SU-DHL-6 (cell line): ENCODE data around the gene MPZL3.

Experiments
- H2AFZ ChIP-seq: fragments of 200-600 bp; sonication (generic); 2 replicates; pipeline ENCODE4 v1.6.1; 2014; ENCODE audit warnings: low read depth, mild to moderate bottlenecking, moderate library complexity, mixed read lengths, antibody characterized with exemption, low read length; ENCODE audit not compliant: severe bottlenecking
- H3F3A ChIP-seq: fragments of 200-600 bp; shearing (Covaris generic); 2 replicates; pipeline ENCODE4 v1.6.0; 2016; ENCODE audit warnings: antibody characterized with exemption, mild to moderate bottlenecking; ENCODE audit not compliant: insufficient read depth
- H3K27ac ChIP-seq: fragments of 200-600 bp; sonication (generic); 2 replicates; pipeline ENCODE4 v1.5.1; 2016; ENCODE audit warnings: low read depth, mild to moderate bottlenecking, low read length, moderate library complexity, mixed read lengths
- H3K27me3 ChIP-seq: fragments of 200-600 bp; sonication (generic), shearing (Covaris generic); 2 replicates; pipeline ENCODE4 v1.6.0; 2014; ENCODE audit warnings: mild to moderate bottlenecking, low read length
- H3K36me3 ChIP-seq: fragments of 200-600 bp; sonication (generic); 2 replicates; pipeline ENCODE4 v1.6.1; 2014; ENCODE audit warnings: mild to moderate bottlenecking, low read length, mixed read lengths
- H3K4me2 ChIP-seq: fragments of 300-600, 200-600 bp; shearing (Covaris generic), sonication (generic); 2 replicates; pipeline ENCODE4 v1.6.0; 2014; ENCODE audit warnings: low read length, low read depth, mild to moderate bottlenecking; ENCODE audit not compliant: poor library complexity, severe bottlenecking
- H3K4me3 ChIP-seq: fragments of 200-600 bp; sonication (generic); 2 replicates; pipeline ENCODE4 v1.5.1; 2014; ENCODE audit warnings: antibody characterized with exemption, low read length, mild to moderate bottlenecking, mixed read lengths; ENCODE audit not compliant: insufficient read depth, poor library complexity, severe bottlenecking
- H3K79me2 ChIP-seq: fragments of 200-600 bp; sonication (generic); 2 replicates; pipeline ENCODE4 v1.6.1; 2014; ENCODE audit warnings: mild to moderate bottlenecking, low read length, moderate library complexity; ENCODE audit not compliant: insufficient read depth
- H3K9ac ChIP-seq: fragments of 200-600 bp; sonication (generic); 2 replicates; pipeline ENCODE4 v1.7.0; 2014; ENCODE audit warnings: mild to moderate bottlenecking, low read length
- H3K9me2 ChIP-seq: fragments of 200-600 bp; sonication (generic); replicated peaks from 2 replicates; pipeline ENCODE4 v1.6.1; 2014; ENCODE audit warnings: low read length; ENCODE audit not compliant: insufficient read depth
- H3K9me3 ChIP-seq: fragments of 200-600 bp; sonication (generic); 2 replicates; pipeline ENCODE4 v1.6.1; 2014; ENCODE audit warnings: low read length, mixed read lengths; ENCODE audit not compliant: insufficient read depth
- H4K20me1 ChIP-seq: fragments of 200-600 bp; sonication (generic); 2 replicates; pipeline ENCODE4 v1.6.1; 2014; ENCODE audit warnings: low read depth, mild to moderate bottlenecking, antibody characterized with exemption, low read length, moderate library complexity, mixed read lengths
- CTCF ChIP-seq: fragments of 200-600 bp; sonication (generic); IDR thresholded peaks from one replicate; pipeline ENCODE4 v1.5.1; 2017; ENCODE audit warnings: antibody characterized with exemption, mild to moderate bottlenecking, low read length, moderate library complexity; ENCODE audit not compliant: insufficient read depth, poor library complexity, severe bottlenecking
- EZH2phosphoT487 ChIP-seq: fragments of 200-600 bp; sonication (generic), shearing (Covaris generic); conservative IDR thresholded peaks from 2 replicates; pipeline ENCODE4 v1.6.1; 2018; ENCODE audit warnings: mild to moderate bottlenecking, antibody characterized with exemption, low read length, moderate library complexity, mixed read lengths

The MPZL3 gene

DNA sequence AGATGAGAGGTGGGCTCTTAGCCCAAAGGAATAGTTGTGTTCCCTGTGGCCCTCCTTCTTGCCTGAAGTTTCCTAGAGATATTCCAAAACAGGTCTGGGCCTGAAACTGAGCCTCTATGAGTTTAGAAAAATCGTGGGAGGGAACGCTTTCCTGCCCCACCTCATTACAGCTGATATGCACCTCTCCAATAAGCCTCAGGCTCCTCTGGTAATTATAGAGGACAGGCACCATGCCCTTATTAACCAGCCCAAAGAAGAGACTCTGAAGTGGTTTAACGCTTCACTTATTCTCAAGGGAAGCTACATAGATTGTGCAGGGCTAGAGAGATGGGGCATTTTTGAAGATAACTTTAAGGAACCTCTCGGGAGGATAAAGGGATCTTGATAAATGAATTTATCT, 15.3 kb upstream of the MPZL3 start:
- Histone ChIP-seq H2AFZ (no peak overlapping the region), H3K9me3 (no peaks in the 10 kb centered on the region), H3K4me3 (no peak overlapping the region), H4K20me1 (no peaks in the 10 kb centered on the region), H3K9me2 (no peaks in the 10 kb centered on the region), H3K27ac (no peak overlapping the region), H3K79me2 (no peaks in the 10 kb centered on the region), H3K27me3 (no peaks in the 10 kb centered on the region), H3K4me2 (no peak overlapping the region), H3F3A (no peaks in the 10 kb centered on the region), H3K9ac (no peak overlapping the region), H3K36me3 (no peaks in the 10 kb centered on the region)
- TF ChIP-seq EZH2phosphoT487 (no peak), CTCF (no peak)

DNA sequence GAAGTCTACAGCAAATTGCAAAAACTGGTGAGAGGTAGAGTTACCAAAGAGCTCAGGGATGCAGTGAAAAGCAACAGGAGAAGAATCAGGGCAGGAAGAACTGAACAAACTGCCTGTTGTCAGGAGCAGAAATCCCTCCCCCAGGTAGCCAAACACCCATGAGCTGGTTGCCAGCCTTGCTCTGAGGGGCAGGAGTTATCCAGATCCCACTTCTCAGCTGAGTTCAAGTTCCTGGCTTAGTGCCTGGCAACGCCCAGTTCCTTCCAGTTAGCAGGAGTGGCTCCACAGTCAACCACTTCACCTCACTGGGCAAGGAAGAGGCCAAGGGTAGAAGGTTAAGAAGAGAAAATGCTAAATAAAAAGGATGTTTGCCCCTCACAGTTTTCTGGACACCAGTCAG, 13.8 kb upstream of the MPZL3 start:
- H3K36me3 ChIP-seq: no peaks in the 10 kb centered on the region
- no peak overlapping the region for H3K4me2 ChIP-seq
- H3K4me3 ChIP-seq: no peak overlapping the region
- H2AFZ ChIP-seq: no peak overlapping the region
- TF ChIP-seq EZH2phosphoT487 (no peak), CTCF (no peak)
- no peaks in the 10 kb centered on the region for H3K79me2 ChIP-seq
- H3F3A ChIP-seq: no peaks in the 10 kb centered on the region
- H3K27me3 ChIP-seq: no peaks in the 10 kb centered on the region
- H3K9ac ChIP-seq: no peak overlapping the region
- H3K27ac ChIP-seq: no peak overlapping the region
- H3K9me3 ChIP-seq: no peaks in the 10 kb centered on the region
- H3K9me2 ChIP-seq: no peaks in the 10 kb centered on the region
- H4K20me1 ChIP-seq: no peaks in the 10 kb centered on the region

DNA sequence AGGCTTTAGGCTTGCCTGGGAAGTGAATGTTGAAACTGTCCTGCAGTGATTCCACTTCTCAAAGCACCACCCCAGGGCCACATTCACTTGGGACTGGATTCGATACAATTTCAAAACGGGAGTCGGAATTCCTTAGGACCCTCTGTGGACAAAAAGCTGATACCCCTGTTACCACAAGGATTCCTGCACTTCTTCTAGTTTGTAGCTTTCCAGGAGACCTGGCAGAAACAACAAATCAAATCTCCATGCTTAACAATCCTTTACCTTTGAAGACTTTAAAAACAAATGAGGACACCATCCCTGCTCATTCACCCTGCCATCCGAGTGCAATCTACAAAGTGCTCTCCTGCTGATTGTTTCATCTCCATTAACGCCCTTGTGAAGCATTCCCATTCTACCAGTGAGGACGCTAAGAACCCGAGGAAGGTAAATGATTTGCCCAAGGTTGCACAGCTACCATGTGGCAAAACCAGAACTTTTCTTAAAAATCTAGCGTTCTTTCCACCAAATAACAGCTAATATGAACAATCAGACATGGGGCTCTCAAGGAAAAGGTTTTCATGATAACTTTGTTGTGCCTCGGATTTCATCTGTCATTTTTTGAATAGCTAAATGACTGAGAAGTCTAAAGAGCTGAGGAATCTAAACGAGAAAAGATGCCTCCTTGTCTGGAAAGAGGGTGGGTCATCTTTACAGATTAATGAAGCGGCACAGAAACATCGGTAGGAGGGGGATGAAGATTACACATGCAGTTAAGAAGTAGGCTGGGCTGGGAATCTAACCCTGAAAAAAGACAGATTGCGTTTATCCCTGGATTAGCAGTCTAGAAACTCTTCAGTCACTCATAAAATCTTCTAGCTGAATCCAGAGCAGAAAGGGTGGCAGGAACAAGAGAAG, 12.7 kb upstream of the MPZL3 start:
- H3K27ac ChIP-seq: no peak overlapping the region
- H4K20me1 ChIP-seq: no peaks in the 10 kb centered on the region
- H3K27me3 ChIP-seq: no peaks in the 10 kb centered on the region
- H3F3A ChIP-seq: no peaks in the 10 kb centered on the region
- no peaks in the 10 kb centered on the region for H3K36me3 ChIP-seq
- no peaks in the 10 kb centered on the region for H3K9me2 ChIP-seq
- no peaks in the 10 kb centered on the region for H3K79me2 ChIP-seq
- TF ChIP-seq CTCF (no peak), EZH2phosphoT487 (no peak)
- H3K9ac ChIP-seq: no peak overlapping the region
- H2AFZ ChIP-seq: no peak overlapping the region
- H3K4me2 ChIP-seq: no peak overlapping the region
- H3K9me3 ChIP-seq: no peaks in the 10 kb centered on the region
- no peak overlapping the region for H3K4me3 ChIP-seq
